Naive B cell (primary cell): ENCODE measurements around the gene IKBKE. TPM values are rescaled to one million over a fixed set of nuclear protein-coding genes. Genes with fewer than 3 reads are reported as not detected.

Source experiments
- ATAC-seq, 2 donors: fragments of 150-1000 bp; cut with Tn5 transposase; 2 replicates each; pipeline ENCODE4 v1.10.0; 2021; ENCODE audit warnings: low read depth in 2 of 2, mild to moderate bottlenecking in 2 of 2, moderate library complexity in 2 of 2
- DNase-seq: peaks from one replicate; pipeline ENCODE4 v3.0.0; 2022
- H3K27ac Mint-ChIP-seq, 6 donors: one replicate each; pipeline ENCODE4 v1.8.0; 2020 to 2022; ENCODE audit warnings: mild to moderate bottlenecking in 6 of 6, mixed read lengths in 6 of 6, moderate library complexity in 5 of 6, inconsistent platforms in 2 of 6
- H3K27me3 Mint-ChIP-seq, 3 donors: one replicate each; pipeline ENCODE4 v1.8.0; 2021 to 2022; ENCODE audit warnings: mixed read lengths in 3 of 3, mild to moderate bottlenecking in 1 of 3
- H3K36me3 Mint-ChIP-seq, 2 donors: one replicate each; pipeline ENCODE4 v1.8.0; 2020 to 2022; ENCODE audit warnings: mixed read lengths in 2 of 2, inconsistent platforms in 1 of 2, mild to moderate bottlenecking in 1 of 2
- H3K4me1 Mint-ChIP-seq, 3 donors: one replicate each; pipeline ENCODE4 v1.8.0; 2020 to 2022; ENCODE audit warnings: mixed read lengths in 3 of 3, inconsistent platforms in 1 of 3, mild to moderate bottlenecking in 1 of 3, moderate library complexity in 1 of 3
- H3K4me3 Mint-ChIP-seq, 8 donors: one replicate each; pipeline ENCODE4 v1.8.0; 2020 to 2022; ENCODE audit warnings: mild to moderate bottlenecking in 8 of 8, mixed read lengths in 8 of 8, moderate library complexity in 8 of 8, inconsistent platforms in 2 of 8
- H3K9me3 Mint-ChIP-seq, 7 donors: one replicate each; pipeline ENCODE4 v1.8.0; 2020 to 2022; ENCODE audit warnings: mixed read lengths in 7 of 7, mild to moderate bottlenecking in 5 of 7, inconsistent platforms in 2 of 7, moderate library complexity in 1 of 7
- polyA plus RNA-seq, 6 donors: library from polyadenylated mRNA; unstranded; fragments of 300-500 nt; fragmentation: Illumina TruSeq; gene quantifications; one replicate each; pipeline ENCODE4 v1.2.3, GENCODE V29; 2021; ENCODE audit warnings: low read depth in 6 of 6

IKBKE gene
- polyA plus RNA-seq, 6 donors from 2014 or later: 10.0 to 32.6 (median 14.2) TPM

GRCh38 chr1:206445911-206446356, 24.3 kb upstream of the IKBKE start:
- Mint-ChIP-seq H3K9me3 (no peaks in the 10 kb centered on the region), H3K36me3 (peaks cover 19 to 25% of the 10 kb centered on the region in 2 donors), H3K27me3 (no peaks in the 10 kb centered on the region)

GRCh38 chr1:206446688-206447421, 23.4 kb upstream of the IKBKE start:
- H3K27me3 Mint-ChIP-seq: no peaks in the 10 kb centered on the region
- no peaks in the 10 kb centered on the region for H3K9me3 Mint-ChIP-seq
- peaks cover 22 to 25% of the 10 kb centered on the region in 2 donors for H3K36me3 Mint-ChIP-seq
- no peaks in the 10 kb centered on the region for H3K4me1 Mint-ChIP-seq
- no peak for DNase-seq
- peak overlapping the region in 1 of 8 donors; percentile 5 for H3K4me3 Mint-ChIP-seq
- no peak for ATAC-seq
- no peak overlapping the region for H3K27ac Mint-ChIP-seq

More at GRCh38 chr1:206445911-206446356, 24.3 kb upstream of the IKBKE start:
- no peak for DNase-seq
- no peak overlapping the region for H3K27ac Mint-ChIP-seq
- no peak for ATAC-seq
- no peaks in the 10 kb centered on the region for H3K4me1 Mint-ChIP-seq
- H3K4me3 Mint-ChIP-seq: no peak overlapping the region

- DNase-seq: no peak
- Mint-ChIP-seq H3K4me3 (no peak overlapping the region), H3K4me1 (no peaks in the 10 kb centered on the region), H3K36me3 (peaks cover 22 to 28% of the 10 kb centered on the region in 2 donors), H3K27ac (peak overlapping the region in 2 of 6 donors; percentile 26 to 74), H3K27me3 (no peaks in the 10 kb centered on the region), H3K9me3 (no peaks in the 10 kb centered on the region)
- no peak for ATAC-seq
Measured at GRCh38 chr1:206447422-206447765, 22.9 kb upstream of the IKBKE start.

GRCh38 chr1:206447792-206448191, 22.5 kb upstream of the IKBKE start:
- no peak for ATAC-seq
- DNase-seq: no peak
- no peaks in the 10 kb centered on the region for H3K27me3 Mint-ChIP-seq
- H3K36me3 Mint-ChIP-seq: peaks cover 22 to 28% of the 10 kb centered on the region in 2 donors
- no peaks in the 10 kb centered on the region for H3K9me3 Mint-ChIP-seq
- H3K4me3 Mint-ChIP-seq: no peak overlapping the region
- H3K27ac Mint-ChIP-seq: peak overlapping the region in 2 of 6 donors; percentile 26 to 74
- H3K4me1 Mint-ChIP-seq: no peaks in the 10 kb centered on the region

GRCh38 chr1:206448471-206448870, 21.8 kb upstream of the IKBKE start:
- no peak for ATAC-seq
- Mint-ChIP-seq H3K27ac (no peak overlapping the region), H3K36me3 (peaks cover 25 to 28% of the 10 kb centered on the region in 2 donors), H3K9me3 (no peaks in the 10 kb centered on the region), H3K27me3 (no peaks in the 10 kb centered on the region), H3K4me1 (no peaks in the 10 kb centered on the region), H3K4me3 (no peak overlapping the region)
- no peak for DNase-seq

- DNase-seq (no peak), ATAC-seq (no peak)
- no peaks in the 10 kb centered on the region for H3K27me3 Mint-ChIP-seq
- H3K4me3 Mint-ChIP-seq: no peak overlapping the region
- peaks cover 31 to 34% of the 10 kb centered on the region in 2 donors for H3K36me3 Mint-ChIP-seq
- peak overlapping the region in 1 of 6 donors; percentile 37 for H3K27ac Mint-ChIP-seq
- no peaks in the 10 kb centered on the region for H3K4me1 Mint-ChIP-seq
- no peaks in the 10 kb centered on the region for H3K9me3 Mint-ChIP-seq
Measured at GRCh38 chr1:206449565-206449964, 20.7 kb upstream of the IKBKE start.

- no peaks in the 10 kb centered on the region for H3K27me3 Mint-ChIP-seq
- no peaks in the 10 kb centered on the region for H3K4me1 Mint-ChIP-seq
- no peak for DNase-seq
- H3K9me3 Mint-ChIP-seq: no peaks in the 10 kb centered on the region
- H3K4me3 Mint-ChIP-seq: no peak overlapping the region
- peak overlapping the region in 1 of 6 donors; percentile 12 for H3K27ac Mint-ChIP-seq
- no peak for ATAC-seq
- peaks cover 34 to 35% of the 10 kb centered on the region in 2 donors for H3K36me3 Mint-ChIP-seq
Measured at GRCh38 chr1:206450281-206450680, 20.0 kb upstream of the IKBKE start.

- no peak for DNase-seq
- H3K27me3 Mint-ChIP-seq: no peaks in the 10 kb centered on the region
- H3K9me3 Mint-ChIP-seq: no peaks in the 10 kb centered on the region
- no peak overlapping the region for H3K27ac Mint-ChIP-seq
- no peaks in the 10 kb centered on the region for H3K4me1 Mint-ChIP-seq
- ATAC-seq: no peak
- H3K36me3 Mint-ChIP-seq: peaks cover 32 to 34% of the 10 kb centered on the region in 2 donors
- H3K4me3 Mint-ChIP-seq: no peak overlapping the region
Measured at GRCh38 chr1:206451134-206451686, 19.1 kb upstream of the IKBKE start.

- Mint-ChIP-seq H3K4me1 (no peaks in the 10 kb centered on the region), H3K4me3 (no peak overlapping the region), H3K9me3 (no peaks in the 10 kb centered on the region), H3K27me3 (no peaks in the 10 kb centered on the region), H3K27ac (no peak overlapping the region), H3K36me3 (peaks cover 25 to 27% of the 10 kb centered on the region in 2 donors)
- DNase-seq (no peak), ATAC-seq (no peak)
Measured at GRCh38 chr1:206453111-206453510, 17.2 kb upstream of the IKBKE start.

GRCh38 chr1:206455289-206455665, 15.0 kb upstream of the IKBKE start:
- H3K36me3 Mint-ChIP-seq: peaks cover 21% of the 10 kb centered on the region in 2 donors
- H3K27me3 Mint-ChIP-seq: no peaks in the 10 kb centered on the region
- no peak for DNase-seq
- H3K4me1 Mint-ChIP-seq: no peaks in the 10 kb centered on the region
- H3K27ac Mint-ChIP-seq: peak overlapping the region in 2 of 6 donors; percentile 36 to 67
- H3K9me3 Mint-ChIP-seq: no peaks in the 10 kb centered on the region
- no peak for ATAC-seq
- H3K4me3 Mint-ChIP-seq: peak overlapping the region in 1 of 8 donors; percentile 22

GRCh38 chr1:206455666-206456344, 14.5 kb upstream of the IKBKE start:
- Mint-ChIP-seq H3K36me3 (peaks cover 17 to 18% of the 10 kb centered on the region in 2 donors), H3K4me1 (no peaks in the 10 kb centered on the region), H3K27ac (peak overlapping the region in 3 of 6 donors; percentile 34 to 67 (median 36)), H3K27me3 (no peaks in the 10 kb centered on the region), H3K9me3 (no peaks in the 10 kb centered on the region), H3K4me3 (no peak overlapping the region)
- no peak for DNase-seq
- no peak for ATAC-seq

GRCh38 chr1:206456577-206457370, 13.5 kb upstream of the IKBKE start:
- ATAC-seq: no peak
- Mint-ChIP-seq H3K4me1 (peaks cover 0 to 4% (median 2%) of the 10 kb centered on the region in 3 donors), H3K27me3 (no peaks in the 10 kb centered on the region), H3K4me3 (no peak overlapping the region), H3K36me3 (peaks cover 10 to 17% of the 10 kb centered on the region in 2 donors), H3K27ac (peak overlapping the region in 1 of 6 donors; percentile 49), H3K9me3 (no peaks in the 10 kb centered on the region)
- no peak for DNase-seq

- no peaks in the 10 kb centered on the region for H3K9me3 Mint-ChIP-seq
- H3K4me1 Mint-ChIP-seq: peaks cover 0 to 7% (median 3%) of the 10 kb centered on the region in 3 donors
- H3K36me3 Mint-ChIP-seq: peaks cover 6 to 17% of the 10 kb centered on the region in 2 donors
- no peak for DNase-seq
- ATAC-seq: no peak
- no peak overlapping the region for H3K4me3 Mint-ChIP-seq
- H3K27me3 Mint-ChIP-seq: no peaks in the 10 kb centered on the region
- H3K27ac Mint-ChIP-seq: peak overlapping the region in 2 of 6 donors; percentile 39 to 56
Measured at GRCh38 chr1:206457408-206458120, 12.7 kb upstream of the IKBKE start.
